Measurements from ENCODE around the gene UBAC1. TPM values are rescaled to one million over a fixed set of nuclear protein-coding genes. Genes with fewer than 3 reads are reported as not detected.

Gene UBAC1
- total and polyA plus RNA-seq, 10 of the 15 experiments (the other 5 are each of a cell fraction or from before 2014, with no cell fraction given) = 16.7 to 54.6 (median 38.5) TPM

GRCh38 chr9:135906291-135907005 lies 54.7 kb downstream of the UBAC1 start:
- 0 out of 2 replicates have a peak, but pooled peaks have one; percentile 51 for TF ChIP-seq IKZF1 (conservative IDR thresholded peaks at IDR 0.05)
- TF ChIP-seq MLLT1 (IDR thresholded peaks at IDR 0.05) = no peak
- no peak for TF ChIP-seq ZNF24 (IDR thresholded peaks at IDR 0.05)
- TF ChIP-seq MAX (IDR thresholded peaks at IDR 0.05; ENCODE audit: low read depth, low read length) = 0 out of 2 replicates have a peak, but pooled peaks have one; percentile 8
- peak; percentile 56 for TF ChIP-seq HDAC6 (IDR thresholded peaks at IDR 0.05; ENCODE audit: unreplicated experiment)
- no peak for TF ChIP-seq NFYA (IDR thresholded peaks at IDR 0.05; ENCODE audit: borderline replicate concordance, low read depth, low read length)
- TF ChIP-seq PKNOX1 (IDR thresholded peaks at IDR 0.05) = peak; percentile 19; the same call in 1 of the 2 replicates
- TF ChIP-seq ATF3 (IDR thresholded peaks at IDR 0.05; ENCODE audit: borderline replicate concordance, extremely low read depth, low read depth, low read length) = no peak
- TF ChIP-seq BCL11A (IDR thresholded peaks at IDR 0.05; ENCODE audit: low read depth, low read length) = no peak
- peak in 1 of 2 experiments; percentile 89; a peak in 2 of 3 replicates for TF ChIP-seq EGR1 (IDR thresholded peaks at IDR 0.05; ENCODE audit: borderline replicate concordance in 1 of 2, low read depth in 2 of 2, low read length in 2 of 2)
- peak in 1 of 2 experiments; percentile 20; a peak in 1 of 4 replicates for TF ChIP-seq BHLHE40 (IDR thresholded peaks at IDR 0.05; ENCODE audit: borderline replicate concordance in 1 of 2, low read depth in 2 of 2, low read length in 1 of 2)
- TF ChIP-seq ZBTB11 (CRISPR knock-in tag; IDR thresholded peaks at IDR 0.05) = no peak
- 0 out of 2 replicates have a peak, but pooled peaks have one; percentile 8 for TF ChIP-seq NR2F1 (conservative IDR thresholded peaks at IDR 0.05)
- intact Hi-C loops (cut with micrococcal nuclease; ENCODE audit: unreplicated experiment) = loop anchor here (5.0 kb wide), 2 partner anchors 44 to 56 kb away; partner anchors contain the start of gene UBAC1
- Histone ChIP-seq H2AFZ (ENCODE audit: control insufficient read depth, low read depth, low read length) (peak overlapping the region; percentile 33), H3K9ac (ENCODE audit: control insufficient read depth, insufficient read depth, low read length) (peak overlapping the region; percentile 70), H3K4me3 (peak overlapping the region; percentile 62), H3K9me3 (replicated peaks; ENCODE audit: control insufficient read depth, insufficient read depth, low read length) (no peaks in the 10 kb centered on the region; the same call in 2 of the 3 replicates), H3K79me2 (ENCODE audit: control insufficient read depth, insufficient read depth, low read length) (peaks cover 62% of the 10 kb centered on the region), H3K4me2 (ENCODE audit: control insufficient read depth, insufficient read depth) (peak overlapping the region; percentile 99), H3K36me3 (ENCODE audit: control insufficient read depth in 2 of 2, insufficient read depth in 2 of 2, low read length in 1 of 2) (no peaks in the 10 kb centered on the region; a peak in 1 of 4 replicates), H3K27me3 (replicated peaks in 1 of 2; ENCODE audit: control insufficient read depth in 2 of 2, insufficient read depth in 2 of 2, low read length in 1 of 2) (no peaks in the 10 kb centered on the region), H3K27ac (ENCODE audit: control insufficient read depth, insufficient read depth) (0 out of 2 replicates have a peak overlapping the region, but pooled peaks have one; percentile 12), H4K20me1 (ENCODE audit: control insufficient read depth, insufficient read depth) (no peaks in the 10 kb centered on the region), H3K4me1 (ENCODE audit: control insufficient read depth, insufficient read depth, low read length) (peaks cover 27% of the 10 kb centered on the region)
- ChIA-PET CTCF (interaction anchor here (0.6 kb wide), 1 partner anchor 165 kb away, joined by 3 read pairs; no protein-coding TSS in a partner anchor), POLR2A (interaction anchor here (0.6 kb wide), 1 partner anchor 193 kb away, joined by 4 read pairs; no protein-coding TSS in a partner anchor), SMC1A (ENCODE audit: uncharacterized antibody, unreplicated experiment) (no interaction called here), RAD21 (ENCODE audit: unreplicated experiment) (no interaction called here)
- in situ Hi-C loops (cut with MboI) = no loop called here
- under 1% methylated on average over 52 of the region's 70 CpGs for WGBS (ENCODE audit: insufficient coverage, insufficient replicate concordance, low lambda C conversion rate, missing lambda C conversion rate)
- FAIRE-seq (no peak), DNase-seq (ENCODE audit: low read depth, low spot score) (no peak), ATAC-seq (no peak)
- no TSS peak for BruUV-seq (replicated peaks)
